GM23248 (cell line): ENCODE data around the gene R3HDM2.

Experiments
- EZH2 ChIP-seq: fragments of 200-600 bp; sonication (generic); IDR thresholded peaks from 2 replicates; pipeline ENCODE4 v1.6.1; 2018; ENCODE audit warnings: antibody characterized with exemption, mild to moderate bottlenecking; ENCODE audit not compliant: insufficient read depth, poor library complexity, severe bottlenecking
- EZH2phosphoT487 ChIP-seq: fragments of 200-600 bp; sonication (generic); IDR thresholded peaks from 2 replicates; pipeline ENCODE4 v1.6.1; 2018; ENCODE audit warnings: antibody characterized with exemption, moderate library complexity, mild to moderate bottlenecking, low read depth; ENCODE audit not compliant: insufficient read depth

GRCh38 chr12:57469296-57470164 lies 38.7 kb upstream of the R3HDM2 start:
- TF ChIP-seq EZH2 = no peak
- no peak for TF ChIP-seq EZH2phosphoT487
